IPS DF 6.9 (cell line): ENCODE data around the gene RABGAP1L.
"Not testable (repeated sequence)": the region's sequence is repeated elsewhere in the genome, so short reads cannot be mapped to it uniquely, and the experiment has no call there.

Source experiments
- DNase-seq: peaks from one replicate; pipeline ENCODE4 v3.0.0-alpha.2; 2013; ENCODE audit warnings: low read depth, low spot score
- H3K27ac ChIP-seq: one replicate; pipeline ENCODE4 v1.5.1; 2013; ENCODE audit warnings: low read length, control low read depth
- H3K27me3 ChIP-seq: 2 replicates; pipeline ENCODE4 v1.6.1; 2013; ENCODE audit warnings: mild to moderate bottlenecking, low read length; ENCODE audit not compliant: control insufficient read depth, insufficient read depth
- H3K36me3 ChIP-seq: 2 replicates; pipeline ENCODE4 v1.6.1; 2013; ENCODE audit warnings: low read length; ENCODE audit not compliant: control insufficient read depth, insufficient read depth
- H3K4me1 ChIP-seq: 2 replicates; pipeline ENCODE4 v1.6.1; 2013; ENCODE audit warnings: low read length; ENCODE audit not compliant: control insufficient read depth, insufficient read depth
- H3K4me3 ChIP-seq: 2 replicates; pipeline ENCODE4 v1.5.1; 2013; ENCODE audit warnings: mild to moderate bottlenecking, low read length
- H3K9me3 ChIP-seq: 2 replicates; pipeline ENCODE4 v1.6.1; 2013; ENCODE audit warnings: low read length, inconsistent platforms; ENCODE audit not compliant: control insufficient read depth, insufficient read depth
- WGBS: extraction: QIAGEN DNeasy Blood & Tissue Kit; methylation state at CpG from one replicate; pipeline ENCODE4 v1.1.7; 2013; ENCODE audit warnings: mixed read lengths, missing lambda C conversion rate; ENCODE audit not compliant: insufficient read length, insufficient coverage; 5-methylcytosine and 5-hydroxymethylcytosine counted together

The RABGAP1L gene

DNA sequence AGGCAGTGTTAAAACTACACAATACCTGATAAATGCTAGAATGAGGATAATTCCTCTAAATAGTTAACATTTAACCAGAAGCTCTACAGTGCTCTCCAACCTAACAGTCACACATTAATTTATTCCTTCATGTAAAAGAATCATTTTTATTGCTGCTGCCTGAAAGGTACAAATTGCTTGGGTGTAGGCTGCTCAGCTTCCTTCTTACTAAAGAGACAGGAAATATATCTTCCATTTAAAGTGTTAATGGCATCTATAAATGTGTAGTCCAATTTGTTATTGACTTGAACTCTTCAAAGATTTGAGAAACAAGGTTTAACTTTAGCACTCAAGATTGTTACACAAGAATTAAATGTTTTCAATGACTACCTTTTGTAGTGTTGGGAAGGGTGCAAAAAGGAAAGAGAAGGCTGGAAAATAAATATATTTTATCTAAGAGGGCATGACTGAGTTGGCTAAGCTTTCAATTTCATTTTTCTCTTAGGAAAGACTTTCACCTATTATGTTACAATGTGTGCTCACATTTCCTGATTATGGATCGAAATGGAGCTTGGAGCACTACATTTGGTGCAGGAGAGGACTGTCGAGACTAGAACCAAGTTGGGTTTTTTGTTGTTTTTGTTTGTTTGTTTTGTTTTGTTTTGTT is 734.9 kb downstream of the RABGAP1L start:
- Histone ChIP-seq H3K9me3 (no peaks in the 10 kb centered on the region), H3K36me3 (0 out of 2 replicates have a peak, but pooled peaks cover 3% of the 10 kb centered on the region), H3K27ac (no peak overlapping the region), H3K4me1 (no peaks in the 10 kb centered on the region), H3K27me3 (no peaks in the 10 kb centered on the region), H3K4me3 (no peak overlapping the region)
- no CpG with 5 or more reads among the region's 2 CpGs for WGBS
- no peak for DNase-seq

DNA sequence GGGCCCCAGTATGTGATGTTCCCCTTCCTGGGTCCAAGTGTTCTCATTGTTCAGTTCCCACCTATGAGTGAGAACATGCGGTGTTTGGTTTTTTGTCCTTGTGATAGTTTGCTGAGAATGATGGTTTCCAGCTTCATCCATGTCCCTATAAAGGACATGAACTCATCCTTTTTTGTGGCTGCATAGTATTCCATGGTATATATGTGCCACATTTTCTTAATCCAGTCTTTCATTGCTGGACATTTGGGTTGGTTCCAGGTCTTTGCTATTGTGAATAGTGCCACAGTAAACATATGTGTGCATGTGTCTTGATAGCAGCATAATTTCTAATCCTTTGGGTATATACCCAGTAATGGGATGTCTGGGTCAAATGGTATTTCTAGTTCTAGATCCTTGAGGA is 736.3 kb downstream of the RABGAP1L start:
- H3K27me3 ChIP-seq, H3K36me3 ChIP-seq, H3K9me3 ChIP-seq, DNase-seq, H3K4me3 ChIP-seq, H3K4me1 ChIP-seq, H3K27ac ChIP-seq: not testable (repeated sequence)
- no CpG with 5 or more reads among the region's 1 CpG for WGBS

DNA sequence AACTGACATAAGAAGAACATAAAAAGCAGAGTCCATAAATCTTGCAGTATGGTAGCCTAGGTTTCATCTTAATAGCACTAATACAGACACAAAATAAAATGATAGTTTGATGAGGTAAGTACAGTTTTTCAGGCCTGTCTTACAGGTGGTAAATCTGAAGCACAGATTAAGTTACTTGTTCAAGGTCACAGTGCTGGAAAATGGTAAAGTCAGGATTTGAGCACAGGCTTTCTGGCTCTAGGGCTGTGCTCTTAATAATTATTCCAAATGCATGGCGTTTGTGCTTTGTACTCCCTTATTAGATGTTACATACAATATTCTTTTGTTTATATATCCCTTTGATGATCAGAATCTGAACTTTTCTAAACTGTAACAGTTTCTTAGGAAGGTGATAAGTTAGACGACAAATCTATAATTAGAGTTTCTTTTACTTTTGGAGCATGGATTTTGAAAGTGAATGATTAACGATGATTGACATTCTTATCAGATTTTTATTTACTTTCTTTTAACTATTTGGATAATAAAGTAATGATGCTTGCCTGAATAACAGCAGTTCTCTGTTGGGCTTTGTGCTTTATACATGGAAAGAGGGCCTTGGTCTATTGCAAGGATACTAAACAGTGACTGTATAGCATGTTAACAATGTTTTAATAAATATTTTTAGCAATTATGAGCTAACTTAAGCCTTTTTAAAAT is 738.9 kb downstream of the RABGAP1L start:
- no peak overlapping the region for H3K27ac ChIP-seq
- no peaks in the 10 kb centered on the region for H3K27me3 ChIP-seq
- peaks cover 4% of the 10 kb centered on the region; the same call in 1 of the 2 replicates for H3K36me3 ChIP-seq
- no peak for DNase-seq
- H3K4me1 ChIP-seq: no peaks in the 10 kb centered on the region
- H3K9me3 ChIP-seq: no peaks in the 10 kb centered on the region
- no CpG with 5 or more reads among the region's 3 CpGs for WGBS
- no peak overlapping the region for H3K4me3 ChIP-seq

- no peaks in the 10 kb centered on the region for H3K4me1 ChIP-seq
- H3K27ac ChIP-seq: no peak overlapping the region
- no peaks in the 10 kb centered on the region for H3K9me3 ChIP-seq
- DNase-seq: no peak
- WGBS: no CpG with 5 or more reads among the region's 3 CpGs
- H3K27me3 ChIP-seq: no peaks in the 10 kb centered on the region
- peaks cover 4% of the 10 kb centered on the region; the same call in 1 of the 2 replicates for H3K36me3 ChIP-seq
- no peak overlapping the region for H3K4me3 ChIP-seq
Observed at GRCh38 chr1:174900317-174900716, 741.0 kb downstream of the RABGAP1L start.

DNA sequence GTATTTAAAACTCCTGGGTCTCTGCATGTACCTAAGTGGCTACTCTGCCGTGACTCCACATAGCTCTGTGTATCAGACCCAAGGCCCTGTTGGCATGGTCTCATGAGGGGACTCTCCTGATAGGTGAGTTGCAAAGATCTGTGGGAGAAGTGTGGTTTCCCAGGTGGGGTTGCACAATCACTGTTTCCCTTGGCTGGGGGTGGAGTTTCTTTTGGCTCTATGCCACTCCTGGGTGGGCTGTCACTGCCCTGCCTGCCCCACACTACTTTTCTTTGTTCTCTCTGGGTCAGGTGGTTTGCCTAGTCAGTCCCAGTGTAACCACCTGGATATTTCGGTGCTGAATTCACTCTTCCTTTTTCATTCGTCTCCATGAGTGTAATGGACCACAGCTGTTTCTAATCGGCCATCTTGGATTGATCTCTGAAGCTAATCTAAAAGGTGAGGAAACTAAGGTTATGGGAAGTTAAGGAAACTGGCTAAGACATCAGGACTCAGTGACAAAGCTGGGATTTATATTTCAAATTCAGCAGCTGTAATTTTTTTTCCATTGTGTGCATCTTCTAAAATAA is 743.3 kb downstream of the RABGAP1L start:
- Histone ChIP-seq H3K4me1 (no peaks in the 10 kb centered on the region), H3K27me3 (no peaks in the 10 kb centered on the region), H3K36me3 (peaks cover 4% of the 10 kb centered on the region; the same call in 1 of the 2 replicates), H3K9me3 (no peaks in the 10 kb centered on the region), H3K4me3 (no peak overlapping the region), H3K27ac (no peak overlapping the region)
- DNase-seq: no peak
- WGBS: no CpG with 5 or more reads among the region's 4 CpGs

DNA sequence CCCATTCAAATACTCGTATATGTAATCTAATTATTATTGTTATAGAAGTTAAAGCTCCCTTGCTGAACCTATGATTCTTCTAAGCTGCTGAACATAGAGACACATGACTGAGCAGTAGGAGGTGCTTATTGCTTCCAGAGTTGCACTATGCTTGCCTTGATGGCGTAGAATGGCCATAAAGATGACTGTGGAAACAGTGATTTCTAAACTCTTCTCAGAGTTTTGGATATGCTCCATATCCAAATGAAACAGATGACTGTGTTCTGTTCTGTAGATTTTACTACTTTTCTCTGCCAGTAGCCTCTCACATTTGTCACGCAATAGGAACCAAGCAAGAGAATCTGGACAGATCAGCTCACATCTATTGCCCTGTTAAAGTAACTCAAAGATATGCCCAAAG is 752.3 kb downstream of the RABGAP1L start:
- Histone ChIP-seq H3K4me1 (no peaks in the 10 kb centered on the region), H3K36me3 (no peaks in the 10 kb centered on the region), H3K27me3 (no peaks in the 10 kb centered on the region), H3K4me3 (no peak overlapping the region), H3K9me3 (no peaks in the 10 kb centered on the region), H3K27ac (no peak overlapping the region)
- no CpG with 5 or more reads among the region's 3 CpGs for WGBS
- DNase-seq: no peak

DNA sequence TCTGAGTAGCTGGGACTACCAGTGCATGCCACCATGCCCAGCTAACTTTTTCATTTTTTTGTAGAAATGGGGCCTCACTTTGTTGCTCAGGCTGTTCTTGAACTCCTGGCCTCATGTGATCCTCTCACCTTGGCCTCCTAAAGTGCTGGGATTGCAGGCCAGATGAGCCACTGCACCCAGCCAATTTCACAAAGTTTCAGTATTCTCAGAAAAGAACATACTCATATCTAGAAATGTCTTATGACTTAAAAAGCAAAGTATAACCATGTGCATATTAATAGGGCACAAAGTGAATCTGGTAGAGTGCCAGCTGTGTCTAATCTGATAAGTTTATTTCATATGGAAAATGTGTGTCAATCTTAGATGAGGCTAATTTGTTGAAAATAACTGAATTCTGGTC is 752.9 kb downstream of the RABGAP1L start:
- Histone ChIP-seq H3K36me3 (no peaks in the 10 kb centered on the region), H3K27me3 (no peaks in the 10 kb centered on the region), H3K4me3 (no peak overlapping the region), H3K27ac (no peak overlapping the region), H3K4me1 (no peaks in the 10 kb centered on the region; the same call in 1 of the 2 replicates), H3K9me3 (no peaks in the 10 kb centered on the region)
- no peak for DNase-seq

- no peaks in the 10 kb centered on the region; the same call in 1 of the 2 replicates for H3K4me1 ChIP-seq
- H3K27me3 ChIP-seq: no peaks in the 10 kb centered on the region
- no peak overlapping the region for H3K4me3 ChIP-seq
- no CpG with 5 or more reads among the region's 5 CpGs for WGBS
- DNase-seq: no peak
- no peaks in the 10 kb centered on the region for H3K9me3 ChIP-seq
- no peaks in the 10 kb centered on the region for H3K36me3 ChIP-seq
- no peak overlapping the region for H3K27ac ChIP-seq
Observed at GRCh38 chr1:174913225-174913903, 754.0 kb downstream of the RABGAP1L start.

GRCh38 chr1:174914991-174915390 is 755.7 kb downstream of the RABGAP1L start:
- Histone ChIP-seq H3K27ac (no peak overlapping the region), H3K27me3 (no peaks in the 10 kb centered on the region), H3K4me3 (no peak overlapping the region), H3K9me3 (no peaks in the 10 kb centered on the region), H3K36me3 (no peaks in the 10 kb centered on the region), H3K4me1 (no peaks in the 10 kb centered on the region; the same call in 1 of the 2 replicates)
- no CpG with 5 or more reads among the region's 1 CpG for WGBS
- no peak for DNase-seq

DNA sequence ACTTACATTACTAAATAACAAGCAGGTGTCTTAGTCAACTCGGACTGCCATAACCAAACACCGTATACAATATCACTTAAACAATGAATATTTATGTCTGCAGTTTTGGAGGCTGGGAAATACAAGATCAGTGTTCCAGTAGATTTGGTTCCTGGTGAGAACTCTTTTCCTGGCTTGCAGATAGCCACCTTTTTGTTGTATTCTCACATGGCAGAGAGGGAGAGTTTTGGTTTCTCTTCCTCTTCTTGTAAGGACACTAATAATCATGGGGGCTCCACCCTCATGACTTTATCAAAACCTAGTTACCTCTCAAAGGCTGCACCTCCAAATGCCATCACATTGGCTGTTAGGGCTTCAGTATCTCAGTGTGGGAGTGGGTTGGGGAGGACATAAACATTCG is 757.5 kb downstream of the RABGAP1L start:
- H3K4me3 ChIP-seq: no peak overlapping the region
- H3K27me3 ChIP-seq: no peaks in the 10 kb centered on the region
- no CpG with 5 or more reads among the region's 3 CpGs for WGBS
- H3K36me3 ChIP-seq: no peaks in the 10 kb centered on the region
- H3K9me3 ChIP-seq: no peaks in the 10 kb centered on the region
- no peaks in the 10 kb centered on the region; the same call in 1 of the 2 replicates for H3K4me1 ChIP-seq
- DNase-seq: no peak
- no peak overlapping the region for H3K27ac ChIP-seq
